PC-9 (cell line): ENCODE measurements around the gene RREB1. TPM values are rescaled to one million over a fixed set of nuclear protein-coding genes. Genes with fewer than 3 reads are reported as not detected.

Experiments
- BruUV-seq: library from RNA; stranded (reverse); fragments of 400-500 nt; replicated peaks from 2 replicates; lab custom pipeline; 2021; lab: Mats Ljungman, UMichigan
- CTCF ChIA-PET: fragments of 300-600 bp; sonication (Branson Sonifier 250); formaldehyde crosslinking; loops from one replicate; lab custom pipeline; 2022; ENCODE audit warnings: antibody characterized with exemption; lab: Charles Lee
- POLR2A ChIA-PET: fragments of 300-600 bp; sonication (Branson Sonifier 250); formaldehyde crosslinking; loops from one replicate; lab custom pipeline; 2022; ENCODE audit warnings: antibody characterized with exemption; ENCODE audit not compliant: unreplicated experiment; lab: Charles Lee
- DNase-seq, 2 experiments: peaks; one replicate each; pipeline versions ENCODE4 v3.0.0 to v3.0.0-alpha.2; 2015 to 2022; ENCODE audit warnings: mixed read lengths in 1 of 2
- H2AFZ ChIP-seq: fragments of 200-600 bp; sonication (generic); 2 replicates; pipeline ENCODE4 v1.8.1; 2017; ENCODE audit warnings: antibody characterized with exemption
- H3F3A ChIP-seq: fragments of 200-600 bp; sonication (generic); 2 replicates; pipeline ENCODE4 v1.8.1; 2017; ENCODE audit warnings: antibody characterized with exemption, mild to moderate bottlenecking, low read depth; ENCODE audit not compliant: insufficient read depth
- H3K27ac ChIP-seq: fragments of 200-600 bp; sonication (generic); 2 replicates; pipeline ENCODE4 v1.6.1; 2016; ENCODE audit warnings: mixed run types
- H3K27me3 ChIP-seq: fragments of 200-600 bp; sonication (generic); 2 replicates; pipeline ENCODE4 v1.6.1; 2016; ENCODE audit warnings: low read depth, mixed run types; ENCODE audit not compliant: insufficient read depth
- H3K36me3 ChIP-seq: fragments of 200-600 bp; sonication (generic); 2 replicates; pipeline ENCODE4 v1.6.1; 2016; ENCODE audit warnings: low read depth, mixed run types
- H3K4me1 ChIP-seq: fragments of 200-600 bp; sonication (generic); replicated peaks from 2 replicates; pipeline ENCODE4 v1.6.1; 2016; ENCODE audit warnings: mixed run types; ENCODE audit not compliant: insufficient read depth
- H3K4me2 ChIP-seq: fragments of 200-600 bp; sonication (generic); 2 replicates; pipeline ENCODE4 v1.6.1; 2017; ENCODE audit warnings: mixed run types
- H3K4me3 ChIP-seq: fragments of 200-600 bp; sonication (generic); 2 replicates; pipeline ENCODE4 v1.6.1; 2016; ENCODE audit warnings: mixed run types
- H3K79me2 ChIP-seq: fragments of 200-600 bp; sonication (generic); 2 replicates; pipeline ENCODE4 v1.6.1; 2017; ENCODE audit warnings: low read depth, mixed run types
- H3K9me2 ChIP-seq: fragments of 200-600 bp; sonication (generic); 2 replicates; pipeline ENCODE4 v1.8.1; 2017; ENCODE audit warnings: mild to moderate bottlenecking; ENCODE audit not compliant: insufficient read depth
- H3K9me3 ChIP-seq: fragments of 200-600 bp; sonication (generic); 2 replicates; pipeline ENCODE4 v1.8.1; 2016; ENCODE audit warnings: low read depth; ENCODE audit not compliant: insufficient read depth
- H4K20me1 ChIP-seq: fragments of 200-600 bp; sonication (generic); 2 replicates; pipeline ENCODE4 v1.8.1; 2017; ENCODE audit not compliant: insufficient read depth
- CTCF ChIP-seq: fragments of 200-600 bp; sonication (generic); conservative IDR thresholded peaks from 2 replicates; pipeline ENCODE4 v1.6.1; 2017; ENCODE audit warnings: mixed run types, antibody characterized with exemption, mild to moderate bottlenecking, moderate library complexity
- EZH2 ChIP-seq: fragments of 200-600 bp; sonication (generic); IDR thresholded peaks from 2 replicates; pipeline ENCODE4 v1.8.0; 2017; ENCODE audit warnings: antibody characterized with exemption, low read depth
- intact Hi-C: fragments of 100-400 bp; cut with micrococcal nuclease; formaldehyde crosslinking; loops from one replicate; pipeline ENCODE4 v1.10.0; 2022; ENCODE audit not compliant: unreplicated experiment
- total RNA-seq: library from RNA; stranded (reverse); gene quantifications from 2 replicates; pipeline ENCODE4 v1.2.3, GENCODE V29; 2021

Gene RREB1
- total RNA-seq, 1 experiment from 2014 or later, result 38.4 TPM

- H2AFZ ChIP-seq, result no peak overlapping the region
- no peaks in the 10 kb centered on the region for H3F3A ChIP-seq
- no peak overlapping the region for H3K4me2 ChIP-seq
- DNase-seq, result no peak
- CTCF ChIA-PET, result no interaction called here
- TF ChIP-seq EZH2 (no peak), CTCF (no peak)
- no peak overlapping the region for H3K4me3 ChIP-seq
- H3K27me3 ChIP-seq, result no peaks in the 10 kb centered on the region
- no peaks in the 10 kb centered on the region for H3K9me2 ChIP-seq
- H3K27ac ChIP-seq, result no peak overlapping the region
- no peaks in the 10 kb centered on the region for H3K36me3 ChIP-seq
- POLR2A ChIA-PET, result no interaction called here
- no peaks in the 10 kb centered on the region; the same call in 1 of the 2 replicates for H4K20me1 ChIP-seq
- BruUV-seq, result no TSS peak
- intact Hi-C loops, result no loop called here
- no peaks in the 10 kb centered on the region for H3K79me2 ChIP-seq
- H3K9me3 ChIP-seq, result no peaks in the 10 kb centered on the region
- H3K4me1 ChIP-seq, result no peaks in the 10 kb centered on the region
Measured at GRCh38 chr6:7249391-7249790, 141.6 kb downstream of the RREB1 start.

- H3K4me2 ChIP-seq, result no peak overlapping the region
- H3K9me3 ChIP-seq, result no peaks in the 10 kb centered on the region
- H3K4me1 ChIP-seq, result no peaks in the 10 kb centered on the region
- H3K27me3 ChIP-seq, result no peaks in the 10 kb centered on the region
- no peak overlapping the region for H3K27ac ChIP-seq
- intact Hi-C loops, result no loop called here
- H3K36me3 ChIP-seq, result no peaks in the 10 kb centered on the region
- no peaks in the 10 kb centered on the region for H3K79me2 ChIP-seq
- ChIA-PET CTCF (no interaction called here), POLR2A (no interaction called here)
- TF ChIP-seq EZH2, result no peak
- no peak for TF ChIP-seq CTCF
- BruUV-seq, result no TSS peak
- H4K20me1 ChIP-seq, result no peaks in the 10 kb centered on the region; the same call in 1 of the 2 replicates
- no peak overlapping the region for H3K4me3 ChIP-seq
- DNase-seq, result no peak
- H3F3A ChIP-seq, result no peaks in the 10 kb centered on the region
- no peak overlapping the region for H2AFZ ChIP-seq
- H3K9me2 ChIP-seq, result no peaks in the 10 kb centered on the region
Measured at GRCh38 chr6:7249946-7250643, 142.3 kb downstream of the RREB1 start.

- POLR2A ChIA-PET, result no interaction called here
- BruUV-seq, result no TSS peak
- Histone ChIP-seq H3K79me2 (no peaks in the 10 kb centered on the region), H3K27ac (no peak overlapping the region), H3K4me2 (no peak overlapping the region), H3K4me1 (no peaks in the 10 kb centered on the region), H3K27me3 (no peaks in the 10 kb centered on the region), H3K4me3 (no peak overlapping the region), H4K20me1 (no peaks in the 10 kb centered on the region; the same call in 1 of the 2 replicates), H3K9me3 (no peaks in the 10 kb centered on the region), H3K9me2 (no peaks in the 10 kb centered on the region), H2AFZ (no peak overlapping the region), H3K36me3 (no peaks in the 10 kb centered on the region), H3F3A (no peaks in the 10 kb centered on the region)
- CTCF ChIA-PET, result no interaction called here
- TF ChIP-seq EZH2 (no peak), CTCF (no peak)
- no peak for DNase-seq
- intact Hi-C loops, result no loop called here
Measured at GRCh38 chr6:7250812-7251211, 143.1 kb downstream of the RREB1 start.
